Left lung (tissue), 10 donors: ENCODE measurements around the gene CCDC74B. TPM values are rescaled to one million over a fixed set of nuclear protein-coding genes. Genes with fewer than 3 reads are reported as not detected.
"Not testable (repeated sequence)": the region's sequence is repeated elsewhere in the genome, so short reads cannot be mapped to it uniquely, and the experiment has no call there.

Experiments
- ATAC-seq: fragments of 200-7000 bp; cut with Tn5 transposase; one replicate; pipeline ENCODE4 v1.9.1; 2020; ENCODE audit warnings: moderate library complexity
- DNase-seq, 4 donors: peaks; one replicate each; pipeline ENCODE4 v3.0.0-alpha.2; 2013 to 2020
- H3K27ac ChIP-seq, 2 donors: fragments of 200-600 bp; sonication (generic) in 1 of 2; one replicate each; pipeline versions ENCODE4 v1.5.0 to v1.8.0; 2020 to 2021
- H3K27me3 ChIP-seq, 2 donors: fragments of 200-600 bp; sonication (generic) in 1 of 2; one replicate each; pipeline versions ENCODE4 v1.5.0 to v1.8.0; 2020 to 2021
- H3K36me3 ChIP-seq, 2 donors: fragments of 200-600 bp; sonication (generic) in 1 of 2; one replicate each; pipeline versions ENCODE4 v1.5.0 to v1.8.0; 2020 to 2021
- H3K4me1 ChIP-seq, 2 donors: fragments of 200-600 bp; one replicate each; pipeline ENCODE4 v1.8.0; 2021
- H3K4me3 ChIP-seq, 2 donors: fragments of 200-600 bp; sonication (generic) in 1 of 2; one replicate each; pipeline versions ENCODE4 v1.5.0 to v1.8.0; 2020 to 2021; ENCODE audit warnings: mild to moderate bottlenecking in 1 of 2
- H3K9me3 ChIP-seq, 2 donors: fragments of 200-600 bp; sonication (generic) in 1 of 2; one replicate each; pipeline versions ENCODE4 v1.5.0 to v1.8.0; 2020 to 2021
- CTCF ChIP-seq, 2 donors: fragments of 200-600 bp; sonication (generic) in 1 of 2; IDR thresholded peaks; one replicate each; pipeline versions ENCODE4 v1.5.0 to v1.8.0; 2021; ENCODE audit warnings: antibody characterized with exemption in 2 of 2
- intact Hi-C, 2 donors: fragments of 100-400 bp; cut with DNase I; formaldehyde crosslinking; loops; one replicate each; pipeline versions ENCODE4 v1.11.2 to v1.14.2; 2022
- polyA plus RNA-seq, 6 donors: library from polyadenylated mRNA; unstranded; fragments of 120-200 nt; gene quantifications; one replicate each; pipeline ENCODE4 v1.2.1, GENCODE V29; 2013; ENCODE audit not compliant: insufficient read length in 6 of 6
- total RNA-seq, 2 donors: library from RNA; stranded (reverse); fragmentation: NEBNext Ultra II Directional; extraction: Animal tissue kit (Norgen Biotek cat#: 25700); gene quantifications; one replicate each; pipeline ENCODE4 v1.2.1, GENCODE V29; 2021
- donor health status: DM: no; HTN: yes; CAD: no.
- donor health status: DM: no; HTN: no; CAD: no.

CCDC74B gene
- total and polyA plus RNA-seq, 8 donors, result 1.1 to 5.0 (median 4.2) TPM

- TF ChIP-seq CTCF (IDR thresholded peaks at IDR 0.05), result no peak
- peak in 1 of 4 donors; percentile 59 for DNase-seq
- no peaks in the 10 kb centered on the region for H3K4me1 ChIP-seq
- no peaks in the 10 kb centered on the region for H3K9me3 ChIP-seq
- H3K27ac ChIP-seq, result no peak overlapping the region
- intact Hi-C loops, result no loop called here
- peaks cover 0 to 79% of the 10 kb centered on the region in 2 donors for H3K36me3 ChIP-seq
- H3K4me3 ChIP-seq, result no peak overlapping the region
- ATAC-seq, result no peak
- no peaks in the 10 kb centered on the region for H3K27me3 ChIP-seq
Measured at GRCh38 chr2:130154773-130155765, 10.2 kb upstream of the CCDC74B start.

GRCh38 chr2:130154423-130154770 lies 9.5 kb upstream of the CCDC74B start:
- H3K27ac ChIP-seq, H3K4me1 ChIP-seq, ATAC-seq, H3K4me3 ChIP-seq, H3K27me3 ChIP-seq, H3K9me3 ChIP-seq, intact Hi-C loops: not testable (repeated sequence)
- H3K36me3 ChIP-seq, result peaks cover 0 to 73% of the 10 kb centered on the region in 2 donors
- peak in 1 of 4 donors; percentile 22 for DNase-seq

- intact Hi-C loops, ATAC-seq, H3K27me3 ChIP-seq, H3K9me3 ChIP-seq, H3K4me3 ChIP-seq, H3K4me1 ChIP-seq, H3K27ac ChIP-seq: not testable (repeated sequence)
- H3K36me3 ChIP-seq, result peaks cover 0 to 67% of the 10 kb centered on the region in 2 donors
- peak in 1 of 4 donors; percentile 67 for DNase-seq
Measured at GRCh38 chr2:130153721-130154422, 9.0 kb upstream of the CCDC74B start.

- no peak for TF ChIP-seq CTCF (IDR thresholded peaks at IDR 0.05)
- ATAC-seq (no peak), DNase-seq (peak in 1 of 4 donors; percentile 54)
- no peak overlapping the region for H3K27ac ChIP-seq
- H3K9me3 ChIP-seq, result no peaks in the 10 kb centered on the region
- intact Hi-C loops, result no loop called here
- H3K27me3 ChIP-seq, result no peaks in the 10 kb centered on the region
- H3K36me3 ChIP-seq, result peaks cover 0 to 62% of the 10 kb centered on the region in 2 donors
- no peaks in the 10 kb centered on the region for H3K4me1 ChIP-seq
- H3K4me3 ChIP-seq, result no peak overlapping the region
Measured at GRCh38 chr2:130152816-130153595, 8.1 kb upstream of the CCDC74B start.

GRCh38 chr2:130152136-130152815 lies 7.4 kb upstream of the CCDC74B start:
- ATAC-seq, H3K9me3 ChIP-seq, H3K27ac ChIP-seq, H3K27me3 ChIP-seq, intact Hi-C loops, H3K4me1 ChIP-seq, H3K4me3 ChIP-seq: not testable (repeated sequence)
- peaks cover 0 to 55% of the 10 kb centered on the region in 2 donors for H3K36me3 ChIP-seq
- DNase-seq, result peak in 1 of 4 donors; percentile 62

GRCh38 chr2:130151145-130151512 lies 6.2 kb upstream of the CCDC74B start:
- peaks cover 0 to 48% of the 10 kb centered on the region in 2 donors for H3K36me3 ChIP-seq
- H3K4me3 ChIP-seq, H3K4me1 ChIP-seq, ATAC-seq, H3K27ac ChIP-seq, intact Hi-C loops, H3K9me3 ChIP-seq: not testable (repeated sequence)
- H3K27me3 ChIP-seq, result peaks cover 0 to 14% of the 10 kb centered on the region in 2 donors
- DNase-seq, result peak in 1 of 4 donors; percentile 33
